OCI-LY7 (cell line): ENCODE data around the gene MBD3. TPM values are rescaled to one million over a fixed set of nuclear protein-coding genes. Genes with fewer than 3 reads are reported as not detected.

Experiments used
- BruUV-seq: library from RNA; stranded (reverse); fragments of 400-500 nt; replicated peaks from 2 replicates; lab custom pipeline; 2021; lab: Mats Ljungman, UMichigan
- CTCF ChIA-PET: fragments of 300-600 bp; sonication (Branson Sonifier 250); formaldehyde crosslinking; loops from one replicate; lab custom pipeline; 2022; ENCODE audit warnings: antibody characterized with exemption; ENCODE audit not compliant: unreplicated experiment; lab: Charles Lee
- POLR2A ChIA-PET: fragments of 300-600 bp; sonication (Branson Sonifier 250); formaldehyde crosslinking; loops from one replicate; lab custom pipeline; 2022; ENCODE audit warnings: antibody characterized with exemption; lab: Charles Lee
- DNase-seq: peaks from one replicate; pipeline ENCODE4 v3.0.0-alpha.2; 2015; ENCODE audit warnings: low spot score
- H2AFZ ChIP-seq: fragments of 200-600 bp; sonication (generic), shearing (Covaris generic); 2 replicates; pipeline ENCODE4 v1.6.1; 2014; ENCODE audit warnings: mild to moderate bottlenecking, antibody characterized with exemption, low read length, moderate library complexity
- H3K27ac ChIP-seq: fragments of 200-600 bp; sonication (generic); 2 replicates; pipeline ENCODE4 v1.5.1; 2014; ENCODE audit warnings: mixed run types, low read depth, mild to moderate bottlenecking, moderate library complexity, low read length, inconsistent platforms; ENCODE audit not compliant: poor library complexity, severe bottlenecking
- H3K36me3 ChIP-seq: fragments of 200-600 bp; sonication (generic); 2 replicates; pipeline ENCODE4 v1.6.1; 2014; ENCODE audit warnings: mild to moderate bottlenecking, antibody characterized with exemption, low read length, moderate library complexity, mixed read lengths; ENCODE audit not compliant: insufficient read depth
- H3K4me1 ChIP-seq: fragments of 200-600 bp; sonication (generic); 2 replicates; pipeline ENCODE4 v1.5.1; 2014; ENCODE audit warnings: mild to moderate bottlenecking, low read length; ENCODE audit not compliant: insufficient read depth, poor library complexity, severe bottlenecking
- H3K4me2 ChIP-seq: fragments of 200-600 bp; sonication (generic); 2 replicates; pipeline ENCODE4 v1.6.1; 2014; ENCODE audit warnings: mild to moderate bottlenecking, low read length
- H3K4me3 ChIP-seq: fragments of 200-600 bp; sonication (generic); 2 replicates; pipeline ENCODE4 v1.5.1; 2014; ENCODE audit warnings: mild to moderate bottlenecking, low read depth, low read length; ENCODE audit not compliant: poor library complexity, severe bottlenecking
- H3K79me2 ChIP-seq: fragments of 200-600 bp; sonication (generic); 2 replicates; pipeline ENCODE4 v1.6.1; 2016; ENCODE audit warnings: low read depth, mild to moderate bottlenecking, low read length, moderate library complexity, mixed read lengths; ENCODE audit not compliant: insufficient read depth
- H3K9me2 ChIP-seq: fragments of 200-600 bp; sonication (generic); 2 replicates; pipeline ENCODE4 v1.6.1; 2016; ENCODE audit warnings: mild to moderate bottlenecking, low read length, mixed read lengths; ENCODE audit not compliant: insufficient read depth
- H3K9me3 ChIP-seq: fragments of 200-600 bp; sonication (generic); 2 replicates; pipeline ENCODE4 v1.6.1; 2014; ENCODE audit warnings: mild to moderate bottlenecking, mixed run types, low read length, mixed read lengths
- H4K20me1 ChIP-seq: fragments of 200-600 bp; sonication (generic); 2 replicates; pipeline ENCODE4 v1.6.1; 2014; ENCODE audit warnings: mild to moderate bottlenecking, antibody characterized with exemption, low read length, moderate library complexity, mixed read lengths; ENCODE audit not compliant: insufficient read depth
- CTCF ChIP-seq: fragments of 200-600 bp; sonication (generic); conservative IDR thresholded peaks from 2 replicates; pipeline ENCODE4 v1.5.1; 2014; ENCODE audit warnings: mild to moderate bottlenecking, antibody characterized with exemption, low read length, moderate library complexity, mixed read lengths
- EZH2phosphoT487 ChIP-seq: fragments of 200-600 bp; sonication (generic); IDR thresholded peaks from 2 replicates; pipeline ENCODE4 v1.6.1; 2018; ENCODE audit warnings: low read depth, borderline replicate concordance, mild to moderate bottlenecking, mixed run types, antibody characterized with exemption, low read length, moderate library complexity, mixed read lengths
- intact Hi-C: fragments of 100-400 bp; cut with micrococcal nuclease; formaldehyde crosslinking; loops from one replicate; pipeline ENCODE4 v1.10.0; 2022; ENCODE audit not compliant: unreplicated experiment
- total RNA-seq, 2 experiments: library from RNA; depleted of rRNA in 1 of 2; stranded (reverse); fragments of >200 nt in 1 of 2; shearing (Covaris generic) in 1 of 2; gene quantifications; 2 replicates each; pipeline ENCODE4 v1.2.3, GENCODE V29; 2014 to 2022

MBD3 gene
- total RNA-seq, 2 experiments from 2014 or later = 168 to 172 TPM

- no peak overlapping the region for H2AFZ ChIP-seq
- H4K20me1 ChIP-seq = no peaks in the 10 kb centered on the region
- no peaks in the 10 kb centered on the region for H3K9me3 ChIP-seq
- intact Hi-C loops = no loop called here
- no TSS peak for BruUV-seq
- ChIA-PET POLR2A (no interaction called here), CTCF (no interaction called here)
- H3K27ac ChIP-seq = peak overlapping the region; percentile 30
- H3K4me1 ChIP-seq = peaks cover 60% of the 10 kb centered on the region
- H3K36me3 ChIP-seq = peaks cover 100% of the 10 kb centered on the region
- no peak overlapping the region for H3K4me3 ChIP-seq
- no peak overlapping the region for H3K4me2 ChIP-seq
- TF ChIP-seq CTCF (no peak), EZH2phosphoT487 (no peak)
- no peak for DNase-seq
- peaks cover 25% of the 10 kb centered on the region; the same call in 1 of the 2 replicates for H3K79me2 ChIP-seq
- H3K9me2 ChIP-seq = no peaks in the 10 kb centered on the region
These were observed 27.8 kb upstream of the MBD3 start for GRCh38 chr19:1620502-1620901.

DNA sequence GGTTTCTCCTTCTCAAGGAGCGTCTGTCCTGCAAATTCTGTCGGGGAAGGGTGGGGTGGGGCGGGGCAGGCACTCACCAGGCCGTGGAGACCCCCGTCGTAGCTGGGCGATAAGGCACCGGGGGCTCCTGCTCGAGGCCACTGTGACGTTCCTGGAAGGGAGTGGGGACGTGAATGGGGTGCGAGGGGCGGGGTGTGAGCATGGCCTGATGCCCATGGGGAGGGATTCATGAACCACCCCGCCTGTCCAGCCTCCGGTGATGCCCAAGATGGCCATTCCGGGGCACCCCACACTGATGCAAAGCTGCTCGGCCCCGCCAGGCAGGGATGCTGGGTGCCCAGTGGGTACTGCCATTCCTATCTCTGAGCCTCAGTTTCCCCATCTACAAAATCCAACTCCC, 27.0 kb upstream of the MBD3 start:
- ChIA-PET CTCF (no interaction called here), POLR2A (no interaction called here)
- H3K9me3 ChIP-seq = no peaks in the 10 kb centered on the region
- H3K79me2 ChIP-seq = peaks cover 25% of the 10 kb centered on the region; the same call in 1 of the 2 replicates
- peaks cover 60% of the 10 kb centered on the region for H3K4me1 ChIP-seq
- no TSS peak for BruUV-seq
- H3K27ac ChIP-seq = no peak overlapping the region
- TF ChIP-seq CTCF = no peak
- TF ChIP-seq EZH2phosphoT487 = no peak
- H3K4me2 ChIP-seq = no peak overlapping the region
- peaks cover 100% of the 10 kb centered on the region for H3K36me3 ChIP-seq
- intact Hi-C loops = loop anchor here (2.0 kb wide), 1 partner anchor 29 kb away; no protein-coding TSS in a partner anchor
- H3K9me2 ChIP-seq = no peaks in the 10 kb centered on the region
- no peak for DNase-seq
- H2AFZ ChIP-seq = no peak overlapping the region
- no peaks in the 10 kb centered on the region for H4K20me1 ChIP-seq
- no peak overlapping the region for H3K4me3 ChIP-seq

GRCh38 chr19:1619094-1619439, 26.4 kb upstream of the MBD3 start:
- Histone ChIP-seq H3K9me3 (no peaks in the 10 kb centered on the region), H2AFZ (no peak overlapping the region), H4K20me1 (no peaks in the 10 kb centered on the region), H3K4me3 (no peak overlapping the region), H3K4me2 (peak overlapping the region; percentile 44; the same call in 1 of the 2 replicates), H3K79me2 (peaks cover 25% of the 10 kb centered on the region; the same call in 1 of the 2 replicates), H3K27ac (no peak overlapping the region), H3K4me1 (peaks cover 62% of the 10 kb centered on the region), H3K9me2 (no peaks in the 10 kb centered on the region), H3K36me3 (peaks cover 100% of the 10 kb centered on the region)
- POLR2A ChIA-PET = no interaction called here
- TF ChIP-seq EZH2phosphoT487 (no peak), CTCF (no peak)
- DNase-seq = no peak
- no TSS peak for BruUV-seq
- CTCF ChIA-PET = no interaction called here
- intact Hi-C loops = loop anchor here (2.0 kb wide), 1 partner anchor 30 kb away; no protein-coding TSS in a partner anchor
